Duodenal mucosa (tissue), 2 donors: Measurements from ENCODE around the gene MTCH1.

Experiments
- H3K27ac ChIP-seq: one replicate; pipeline ENCODE4 v1.7.0; 2013; ENCODE audit warnings: low read depth, low read length
- H3K27me3 ChIP-seq, 2 donors: one replicate each; pipeline ENCODE4 v1.7.0; 2013; ENCODE audit warnings: low read length in 2 of 2, control low read depth in 1 of 2; ENCODE audit not compliant: insufficient read depth in 2 of 2, control insufficient read depth in 1 of 2
- H3K36me3 ChIP-seq, 2 donors: one replicate each; pipeline ENCODE4 v1.7.0; 2013; ENCODE audit warnings: low read length in 2 of 2, control low read depth in 1 of 2; ENCODE audit not compliant: insufficient read depth in 2 of 2, control insufficient read depth in 1 of 2
- H3K4me1 ChIP-seq, 2 donors: one replicate each; pipeline ENCODE4 v1.7.0; 2013; ENCODE audit warnings: low read length in 2 of 2, control low read depth in 1 of 2; ENCODE audit not compliant: insufficient read depth in 2 of 2, control insufficient read depth in 1 of 2
- H3K4me3 ChIP-seq, 2 donors: one replicate each; pipeline ENCODE4 v1.7.0; 2013; ENCODE audit warnings: low read length in 2 of 2, low read depth in 1 of 2
- H3K9ac ChIP-seq, 2 donors: one replicate each; pipeline ENCODE4 v1.7.0; 2013; ENCODE audit warnings: low read length in 2 of 2, low read depth in 1 of 2
- H3K9me3 ChIP-seq, 2 donors: one replicate each; pipeline ENCODE4 v1.7.0; 2013; ENCODE audit warnings: low read length in 2 of 2, control low read depth in 1 of 2; ENCODE audit not compliant: control insufficient read depth in 1 of 2

The MTCH1 gene

DNA sequence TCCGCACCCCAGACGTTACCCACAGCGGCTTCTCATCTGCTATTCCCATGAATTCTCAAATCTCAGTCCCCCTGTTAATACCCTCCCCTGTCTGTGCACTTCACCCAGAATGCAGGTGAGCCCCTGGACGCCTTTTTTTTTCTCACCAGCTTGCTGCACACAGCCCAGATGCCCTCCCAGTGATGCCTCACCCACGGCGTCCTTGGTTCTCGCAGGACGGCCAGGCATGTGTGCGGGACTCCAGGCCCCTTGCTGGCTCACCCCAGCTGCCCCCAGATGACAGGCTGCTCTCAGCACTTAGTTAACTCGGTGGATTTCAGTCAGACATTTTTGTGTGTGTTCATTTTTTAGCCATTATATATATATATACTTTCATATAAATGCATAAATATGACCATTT is 56.8 kb downstream of the MTCH1 start:
- no peak overlapping the region for H3K27ac ChIP-seq
- no peak overlapping the region for H3K9ac ChIP-seq
- H3K4me3 ChIP-seq: no peak overlapping the region
- H3K27me3 ChIP-seq: no peaks in the 10 kb centered on the region
- peaks cover 5 to 12% of the 10 kb centered on the region in 2 donors for H3K36me3 ChIP-seq
- peaks cover 5 to 8% of the 10 kb centered on the region in 2 donors for H3K4me1 ChIP-seq
- H3K9me3 ChIP-seq: no peaks in the 10 kb centered on the region

DNA sequence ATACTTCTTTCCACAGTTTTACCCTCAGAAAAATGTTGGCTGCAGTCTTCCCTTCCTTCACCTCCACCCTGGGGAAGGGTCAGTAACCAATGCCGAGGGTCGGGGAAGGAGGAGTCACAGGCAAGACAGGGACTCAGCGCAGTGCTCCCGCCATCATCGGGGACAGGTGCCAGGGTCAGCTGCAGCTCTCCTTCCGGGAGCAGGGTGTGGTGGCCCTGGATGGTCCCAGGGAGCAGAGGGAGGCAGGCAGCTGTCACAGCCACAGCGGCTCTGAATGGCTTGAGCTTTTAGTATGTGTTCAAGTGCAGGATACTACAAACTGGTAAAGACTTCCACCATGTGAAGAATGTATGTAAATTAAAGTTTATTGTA is 57.5 kb downstream of the MTCH1 start:
- no peak overlapping the region for H3K27ac ChIP-seq
- no peaks in the 10 kb centered on the region for H3K9me3 ChIP-seq
- H3K27me3 ChIP-seq: no peaks in the 10 kb centered on the region
- H3K4me3 ChIP-seq: no peak overlapping the region
- H3K36me3 ChIP-seq: peaks cover 10 to 18% of the 10 kb centered on the region in 2 donors
- H3K9ac ChIP-seq: no peak overlapping the region
- peaks cover 5 to 8% of the 10 kb centered on the region in 2 donors for H3K4me1 ChIP-seq

DNA sequence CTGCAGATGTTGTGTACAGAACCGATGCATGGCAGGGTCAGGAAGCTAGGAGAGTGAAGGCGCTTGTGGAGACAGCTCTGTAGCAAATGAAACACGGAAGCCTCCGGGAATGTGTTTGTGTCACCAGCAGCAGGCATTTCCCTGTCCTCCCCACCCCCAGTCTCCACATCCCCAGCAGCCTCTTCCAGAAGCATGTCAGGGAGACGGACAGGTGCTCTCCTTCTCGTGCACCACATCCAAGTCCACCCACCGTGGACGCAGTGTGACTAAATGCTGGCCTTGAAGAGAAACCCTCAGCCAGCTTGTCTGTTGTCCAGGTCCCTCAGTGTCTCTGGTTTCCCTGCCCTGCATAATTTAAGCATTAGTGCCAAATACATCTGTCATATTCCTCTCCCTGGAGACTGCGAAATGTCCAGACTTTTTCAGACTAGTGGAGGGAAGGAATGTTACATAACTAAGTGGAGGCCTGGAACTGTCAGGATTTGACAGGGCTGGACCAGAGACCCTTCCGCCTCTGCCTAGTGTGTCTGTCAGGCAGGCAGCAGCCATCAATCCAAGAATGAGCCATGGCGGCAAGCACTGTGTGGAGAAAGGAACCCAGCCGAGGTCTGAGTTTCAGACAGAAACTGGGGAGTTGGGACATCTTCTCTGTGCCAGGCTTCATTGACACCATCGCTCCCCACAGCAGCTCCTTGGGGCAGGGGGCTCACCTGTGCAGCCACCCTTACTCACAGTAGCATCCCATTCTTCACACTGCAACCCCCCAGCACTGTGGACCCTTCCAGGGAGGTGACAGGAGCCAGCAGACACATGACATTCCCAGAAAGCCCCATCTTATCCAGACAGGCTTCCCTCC is 58.1 kb downstream of the MTCH1 start:
- Histone ChIP-seq H3K4me1 (peaks cover 5 to 8% of the 10 kb centered on the region in 2 donors), H3K27me3 (no peaks in the 10 kb centered on the region), H3K9me3 (no peaks in the 10 kb centered on the region), H3K9ac (no peak overlapping the region), H3K27ac (no peak overlapping the region), H3K4me3 (no peak overlapping the region), H3K36me3 (peaks cover 10 to 24% of the 10 kb centered on the region in 2 donors)

DNA sequence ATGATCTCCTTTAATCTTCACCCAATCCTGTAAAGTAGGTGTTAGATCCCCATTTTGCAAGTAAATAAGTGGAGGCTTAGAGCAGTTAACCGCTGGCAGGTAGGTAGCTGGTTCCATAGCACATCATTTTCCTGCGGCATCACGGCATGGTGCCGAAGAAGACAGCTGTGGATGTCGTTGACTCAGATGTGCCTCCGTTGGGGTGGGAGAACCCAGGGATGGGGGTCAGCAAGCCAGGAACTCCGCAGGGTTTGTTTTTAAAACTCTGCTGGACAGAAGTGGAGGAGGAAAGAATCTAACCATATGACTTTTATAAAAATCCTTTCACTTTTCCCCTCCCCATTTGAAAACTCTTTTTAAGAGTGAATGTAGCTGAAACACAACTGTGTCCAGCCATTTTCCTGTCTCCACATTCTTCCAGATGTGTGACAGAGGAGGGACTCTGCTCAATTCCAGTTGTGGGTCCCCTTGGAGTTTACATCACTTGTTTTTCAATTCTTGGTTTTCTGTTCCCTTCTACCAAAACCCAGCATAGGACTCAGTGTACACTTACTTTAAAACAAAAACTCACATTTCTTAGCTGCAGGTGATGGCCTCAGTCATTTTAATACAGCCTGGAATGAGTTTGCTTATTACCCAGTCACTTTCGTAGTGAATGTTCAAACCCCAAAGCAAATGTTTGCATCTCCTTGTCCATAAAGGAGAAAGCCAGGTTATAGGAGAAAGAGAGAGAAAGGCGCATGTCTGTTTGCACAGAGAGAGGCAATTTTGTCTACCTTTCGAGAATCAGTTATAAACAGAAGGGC is 59.1 kb downstream of the MTCH1 start:
- no peaks in the 10 kb centered on the region for H3K9me3 ChIP-seq
- no peak overlapping the region for H3K4me3 ChIP-seq
- peaks cover 5 to 8% of the 10 kb centered on the region in 2 donors for H3K4me1 ChIP-seq
- no peak overlapping the region for H3K27ac ChIP-seq
- peaks cover 10 to 30% of the 10 kb centered on the region in 2 donors for H3K36me3 ChIP-seq
- H3K9ac ChIP-seq: no peak overlapping the region
- no peaks in the 10 kb centered on the region for H3K27me3 ChIP-seq

DNA sequence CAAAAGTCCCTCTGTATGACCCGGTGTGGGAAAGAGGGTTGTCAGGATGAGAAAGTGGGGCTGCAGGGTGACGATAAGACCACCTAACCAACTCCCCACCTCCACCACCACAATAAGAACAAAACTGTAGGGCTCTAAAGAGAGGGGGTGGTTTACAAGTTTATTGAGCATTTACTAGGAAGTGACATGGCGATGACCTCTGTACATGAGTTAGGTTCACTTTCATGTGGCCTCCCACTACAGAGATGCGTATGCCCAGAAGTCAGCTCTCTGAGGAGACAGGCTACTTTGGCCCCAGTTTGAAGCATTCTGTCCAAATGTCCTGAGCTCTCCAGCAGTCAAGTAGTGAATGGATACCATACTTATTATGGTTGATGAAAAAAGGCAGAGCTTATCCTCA is 60.2 kb downstream of the MTCH1 start:
- no peak overlapping the region for H3K9ac ChIP-seq
- peaks cover 5 to 8% of the 10 kb centered on the region in 2 donors for H3K4me1 ChIP-seq
- no peak overlapping the region for H3K27ac ChIP-seq
- H3K4me3 ChIP-seq: no peak overlapping the region
- peaks cover 16 to 38% of the 10 kb centered on the region in 2 donors for H3K36me3 ChIP-seq
- no peaks in the 10 kb centered on the region for H3K27me3 ChIP-seq
- no peaks in the 10 kb centered on the region for H3K9me3 ChIP-seq

DNA sequence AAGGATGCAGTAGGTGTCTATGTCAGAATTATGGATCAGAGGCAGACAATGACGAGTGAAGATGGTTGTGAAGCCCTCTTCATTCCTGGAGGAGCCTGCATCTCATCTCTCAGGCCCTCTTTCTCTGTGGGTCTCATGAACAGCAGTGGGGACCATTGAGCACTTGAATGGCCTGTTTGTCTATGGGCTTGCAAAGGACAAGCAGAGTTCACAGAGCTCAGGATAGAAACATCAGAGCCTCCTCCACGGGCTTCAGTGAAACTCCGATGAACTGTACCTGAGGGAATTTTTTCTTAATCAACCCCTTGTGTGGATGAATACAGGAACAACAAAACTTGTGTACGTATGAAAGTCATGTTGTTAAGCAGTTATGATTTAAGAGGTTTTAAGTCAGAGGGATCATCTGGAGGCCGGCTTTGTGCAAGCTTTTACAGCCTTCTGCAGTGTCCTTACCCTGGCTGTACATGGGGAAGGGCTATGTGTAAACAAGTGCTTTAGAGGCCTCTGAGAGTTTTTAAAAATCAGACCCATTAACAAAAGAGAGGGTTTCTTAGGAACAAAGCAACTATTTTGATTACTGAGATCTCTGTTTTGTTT is 61.1 kb downstream of the MTCH1 start:
- peaks cover 22 to 48% of the 10 kb centered on the region in 2 donors for H3K36me3 ChIP-seq
- H3K27ac ChIP-seq: no peak overlapping the region
- H3K4me3 ChIP-seq: no peak overlapping the region
- no peak overlapping the region for H3K9ac ChIP-seq
- no peaks in the 10 kb centered on the region for H3K27me3 ChIP-seq
- peaks cover 5 to 8% of the 10 kb centered on the region in 2 donors for H3K4me1 ChIP-seq
- no peaks in the 10 kb centered on the region for H3K9me3 ChIP-seq

DNA sequence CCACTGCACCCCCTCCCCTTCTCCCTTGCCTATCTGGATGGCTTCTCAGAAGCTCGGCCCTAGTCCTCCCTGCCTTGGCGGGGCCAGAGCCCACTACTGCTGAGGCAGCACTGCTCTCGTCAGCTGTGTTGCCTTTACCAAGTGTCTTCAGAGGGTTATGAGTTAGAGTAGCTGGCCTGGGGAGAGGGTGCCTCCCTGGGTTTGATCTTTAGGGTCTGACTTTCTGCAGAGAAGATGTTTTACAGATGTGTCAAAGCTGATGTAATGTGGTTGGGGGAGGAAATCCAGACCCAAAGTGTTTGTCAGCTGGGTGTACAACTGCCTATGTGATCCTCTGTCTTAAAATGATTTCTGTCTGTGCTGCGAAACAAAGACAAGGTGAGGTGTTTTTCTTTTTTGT is 61.9 kb downstream of the MTCH1 start:
- Histone ChIP-seq H3K27ac (no peak overlapping the region), H3K4me1 (peaks cover 5 to 8% of the 10 kb centered on the region in 2 donors), H3K9ac (no peak overlapping the region), H3K9me3 (no peaks in the 10 kb centered on the region), H3K4me3 (no peak overlapping the region), H3K36me3 (peaks cover 28 to 55% of the 10 kb centered on the region in 2 donors), H3K27me3 (no peaks in the 10 kb centered on the region)

DNA sequence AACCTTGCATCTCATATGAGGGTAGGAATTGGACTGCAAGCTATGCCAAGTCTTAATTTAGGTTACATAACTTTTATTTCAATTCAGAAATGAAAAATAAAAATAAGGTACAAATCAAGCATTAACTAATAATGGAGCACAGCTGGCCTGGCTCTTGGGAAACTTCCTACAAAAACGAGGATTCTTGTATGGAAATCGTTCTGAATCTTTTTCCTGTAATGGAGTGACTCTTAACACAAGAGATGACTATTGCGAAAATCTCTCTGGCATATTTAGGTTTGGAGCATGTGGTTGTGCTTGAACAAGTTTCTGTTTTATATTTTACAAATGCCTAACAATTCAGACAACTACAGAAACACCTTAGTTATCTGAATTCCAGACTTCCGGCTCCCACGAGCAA is 65.5 kb downstream of the MTCH1 start:
- Histone ChIP-seq H3K36me3 (peaks cover 43 to 75% of the 10 kb centered on the region in 2 donors), H3K4me1 (no peaks in the 10 kb centered on the region), H3K27ac (no peak overlapping the region), H3K4me3 (no peak overlapping the region), H3K9me3 (no peaks in the 10 kb centered on the region), H3K27me3 (no peaks in the 10 kb centered on the region), H3K9ac (no peak overlapping the region)

DNA sequence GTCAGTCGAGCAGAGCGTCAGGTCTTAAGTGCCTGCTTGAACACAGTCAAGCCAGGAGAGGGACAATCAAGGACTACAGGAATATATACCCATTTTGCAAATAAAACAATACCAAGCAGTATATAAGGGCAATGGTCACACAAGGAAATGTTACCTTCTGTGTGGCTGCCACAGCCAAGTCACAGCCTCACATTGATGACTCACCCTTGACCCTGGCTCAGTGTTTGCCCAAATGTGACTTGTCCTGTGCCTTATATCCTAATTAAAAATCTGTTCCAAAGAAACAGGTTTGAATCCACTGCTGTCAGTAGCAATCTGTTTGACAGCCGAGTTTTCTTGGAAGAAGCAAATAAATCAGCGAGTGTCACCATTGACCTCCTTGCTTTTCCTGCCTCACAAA is 65.9 kb downstream of the MTCH1 start:
- Histone ChIP-seq H3K36me3 (peaks cover 43 to 78% of the 10 kb centered on the region in 2 donors), H3K4me1 (no peaks in the 10 kb centered on the region), H3K27me3 (no peaks in the 10 kb centered on the region), H3K27ac (no peak overlapping the region), H3K9me3 (no peaks in the 10 kb centered on the region), H3K4me3 (no peak overlapping the region), H3K9ac (no peak overlapping the region)
